Fibroblast of skin of right quadriceps (primary cell): ENCODE measurements around the gene SREK1.

Experiments used
- DNase-seq: peaks from one replicate; pipeline ENCODE4 v3.0.0-alpha.2; 2013

The SREK1 gene

DNA sequence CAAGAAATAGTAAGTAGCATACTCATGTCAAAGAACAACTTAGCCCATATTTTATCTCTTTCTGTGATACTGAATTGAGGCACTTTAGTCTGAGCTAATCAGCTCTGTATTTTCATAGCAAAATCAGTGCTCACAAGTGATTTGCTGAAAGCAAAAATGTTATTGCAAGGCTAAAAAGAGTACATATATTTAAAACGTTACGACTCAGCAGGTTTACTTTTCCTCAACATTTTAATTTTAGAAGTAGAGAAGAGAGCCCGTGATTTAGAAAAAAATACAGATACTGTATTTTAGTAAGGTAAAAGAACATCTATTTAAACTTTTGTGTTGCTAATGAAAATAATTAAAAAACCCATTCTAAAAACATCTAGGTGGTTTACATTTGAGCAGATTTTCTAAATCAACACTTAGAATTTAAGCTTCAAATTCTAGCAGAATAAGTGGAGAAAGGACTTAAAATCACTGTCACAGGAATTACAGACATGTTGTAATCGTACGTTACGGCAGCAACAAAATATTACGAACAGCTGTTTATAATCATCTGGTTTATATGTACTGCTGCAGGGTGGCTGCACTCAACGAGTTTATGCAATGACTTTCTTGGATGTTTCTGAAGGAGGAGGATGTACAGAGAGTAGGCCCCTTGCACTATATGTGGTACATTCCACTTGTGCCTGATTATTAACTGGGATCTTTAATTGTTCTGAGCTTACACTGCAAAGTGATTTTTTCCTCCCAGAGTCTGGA, 20.1 kb downstream of the SREK1 start:
- DNase-seq: peak; percentile 89

DNA sequence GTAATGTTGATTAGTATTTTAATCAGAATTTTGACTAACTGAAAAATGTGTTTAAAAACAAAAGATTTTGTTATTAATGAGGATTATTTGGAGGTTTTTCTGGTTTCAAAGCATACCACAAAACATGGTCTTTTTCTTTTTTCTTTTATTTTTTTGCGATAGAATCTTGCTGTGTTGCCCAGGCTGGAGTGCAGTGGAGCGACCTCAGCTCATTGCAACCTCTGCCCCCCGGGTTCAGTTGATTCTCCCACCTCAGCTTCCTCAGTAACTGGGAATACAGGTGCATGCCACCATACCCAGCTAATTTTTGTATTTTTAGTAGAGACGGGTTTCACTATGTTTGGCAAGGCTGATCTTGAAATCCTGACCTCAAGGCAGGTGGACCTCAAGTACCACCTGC, 24.1 kb downstream of the SREK1 start:
- no peak for DNase-seq

DNA sequence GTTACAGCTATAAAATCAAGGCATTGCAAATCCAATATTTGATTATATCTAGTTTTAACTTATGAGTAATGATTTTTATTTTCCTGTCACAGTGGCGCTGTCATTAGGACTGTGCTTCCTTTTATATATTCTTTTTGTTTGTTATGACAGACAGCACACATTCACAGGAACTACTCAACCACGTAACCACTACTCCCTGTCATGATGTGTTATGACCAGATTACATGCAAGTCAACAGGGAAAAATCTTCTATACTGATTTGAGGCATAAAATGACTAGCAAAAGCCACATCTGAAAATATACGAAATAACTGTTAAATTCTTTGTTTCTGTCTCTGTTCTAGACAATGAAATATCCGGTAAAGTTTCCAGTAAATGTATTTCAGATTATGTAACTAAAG, 25.4 kb downstream of the SREK1 start:
- no peak for DNase-seq

DNA sequence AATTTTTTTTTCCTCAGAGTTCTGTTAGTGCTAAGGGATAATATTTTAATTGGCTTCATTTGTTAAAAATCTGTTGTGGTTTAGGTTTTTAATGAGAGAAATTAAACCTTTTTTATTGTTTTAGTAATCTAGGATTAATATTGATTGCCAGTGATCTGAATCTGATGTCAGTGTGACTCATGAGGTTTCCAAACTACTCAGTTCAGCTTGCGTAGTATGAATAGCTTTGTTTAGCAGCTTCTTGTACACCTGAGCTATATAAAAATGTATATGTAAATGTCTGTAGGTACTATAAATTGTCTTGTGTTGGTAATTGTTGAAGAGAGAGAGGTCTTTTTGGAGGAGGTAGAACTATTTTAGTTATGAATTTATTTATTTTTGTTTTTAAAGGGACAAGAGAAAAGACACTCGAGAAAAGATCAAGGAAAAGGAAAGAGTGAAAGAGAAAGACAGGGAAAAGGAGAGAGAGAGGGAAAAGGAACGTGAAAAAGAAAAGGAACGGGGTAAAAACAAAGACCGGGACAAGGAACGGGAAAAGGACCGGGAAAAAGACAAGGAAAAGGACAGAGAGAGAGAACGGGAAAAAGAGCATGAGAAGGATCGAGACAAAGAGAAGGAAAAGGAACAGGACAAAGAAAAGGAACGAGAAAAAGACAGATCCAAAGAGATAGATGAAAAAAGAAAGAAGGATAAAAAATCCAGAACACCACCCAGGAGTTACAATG, 26.3 kb downstream of the SREK1 start:
- DNase-seq: no peak

DNA sequence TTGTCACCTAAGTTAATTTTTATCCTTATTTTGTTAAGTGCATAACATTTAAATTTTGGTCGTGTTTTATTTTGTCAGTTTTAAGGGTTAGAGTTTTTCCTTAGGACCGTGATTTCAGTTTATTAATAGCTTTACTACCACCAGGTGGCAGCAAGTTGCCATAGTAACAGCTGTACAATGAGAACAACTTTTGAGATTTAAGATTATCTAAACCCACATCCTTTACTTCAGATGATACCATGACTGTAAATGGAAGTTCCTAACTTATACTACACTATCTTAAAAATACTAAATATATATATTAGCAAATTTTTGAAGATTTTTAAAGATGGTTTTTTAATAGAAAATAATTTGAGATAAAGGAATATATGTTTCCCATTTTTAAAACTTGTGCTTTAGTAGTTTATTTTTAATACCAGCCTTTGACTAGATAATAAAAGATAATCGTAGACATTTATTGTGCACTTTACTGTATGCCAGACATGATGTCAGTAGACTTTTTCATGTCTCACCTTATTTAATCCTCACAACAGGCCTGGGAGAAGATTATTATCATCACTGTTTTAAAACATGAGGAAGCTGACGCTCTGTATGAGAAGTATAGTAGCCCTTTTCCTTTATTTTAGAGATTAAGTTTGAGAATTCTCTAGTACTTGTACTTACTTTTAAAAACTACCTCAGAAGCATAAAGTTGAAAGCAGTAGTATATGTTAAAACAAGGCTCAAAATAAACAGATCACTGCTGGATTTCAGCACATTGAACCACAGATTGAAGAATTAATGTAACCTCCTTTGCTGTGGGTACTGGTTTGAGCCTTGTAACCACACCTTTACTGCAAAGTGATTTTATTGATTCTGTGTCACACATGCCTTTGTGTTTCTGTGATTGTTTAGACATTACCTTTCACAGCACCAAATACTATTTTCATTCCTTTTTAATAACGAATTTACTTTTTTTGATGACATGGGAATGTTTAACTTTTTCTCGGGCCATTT, 27.5 kb downstream of the SREK1 start:
- peak; percentile 55 for DNase-seq

DNA sequence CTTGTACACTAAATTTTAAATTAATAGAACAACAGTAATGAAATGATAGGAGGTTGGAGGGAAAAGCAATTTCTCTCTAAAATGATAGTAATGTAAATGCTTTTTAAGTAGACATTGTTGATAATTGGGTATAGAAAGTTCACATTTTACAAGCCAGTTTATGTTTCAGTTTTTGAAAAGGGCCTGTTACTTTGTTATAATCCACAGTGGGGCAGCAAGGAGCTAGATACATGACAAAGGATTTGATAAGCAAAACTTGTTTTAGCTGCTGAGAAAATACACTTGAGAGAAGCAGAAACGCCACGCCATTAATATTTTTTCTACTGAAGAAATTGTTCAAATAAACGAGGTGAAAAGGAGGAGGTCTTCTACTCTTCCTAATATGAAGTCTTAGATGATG, 30.2 kb downstream of the SREK1 start:
- DNase-seq: peak; percentile 8

DNA sequence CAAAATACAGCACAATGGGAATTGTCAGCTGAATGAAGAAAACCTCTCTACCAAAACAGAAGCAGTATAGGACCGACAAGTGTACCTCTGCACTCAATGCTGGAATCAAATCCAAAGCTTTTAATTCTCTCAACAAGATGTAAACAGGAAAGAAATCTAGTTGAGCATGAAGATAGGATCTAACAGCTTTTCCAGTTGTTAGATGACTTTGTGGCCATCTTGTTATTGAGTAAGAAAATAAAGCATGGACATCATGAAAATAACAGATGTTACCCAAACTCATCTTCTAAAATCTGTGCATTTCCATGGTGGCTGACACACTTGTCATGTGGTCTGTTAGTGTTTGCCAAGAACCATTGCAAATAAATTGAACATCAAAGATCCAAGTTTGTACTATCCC, 34.7 kb downstream of the SREK1 start:
- no peak for DNase-seq

DNA sequence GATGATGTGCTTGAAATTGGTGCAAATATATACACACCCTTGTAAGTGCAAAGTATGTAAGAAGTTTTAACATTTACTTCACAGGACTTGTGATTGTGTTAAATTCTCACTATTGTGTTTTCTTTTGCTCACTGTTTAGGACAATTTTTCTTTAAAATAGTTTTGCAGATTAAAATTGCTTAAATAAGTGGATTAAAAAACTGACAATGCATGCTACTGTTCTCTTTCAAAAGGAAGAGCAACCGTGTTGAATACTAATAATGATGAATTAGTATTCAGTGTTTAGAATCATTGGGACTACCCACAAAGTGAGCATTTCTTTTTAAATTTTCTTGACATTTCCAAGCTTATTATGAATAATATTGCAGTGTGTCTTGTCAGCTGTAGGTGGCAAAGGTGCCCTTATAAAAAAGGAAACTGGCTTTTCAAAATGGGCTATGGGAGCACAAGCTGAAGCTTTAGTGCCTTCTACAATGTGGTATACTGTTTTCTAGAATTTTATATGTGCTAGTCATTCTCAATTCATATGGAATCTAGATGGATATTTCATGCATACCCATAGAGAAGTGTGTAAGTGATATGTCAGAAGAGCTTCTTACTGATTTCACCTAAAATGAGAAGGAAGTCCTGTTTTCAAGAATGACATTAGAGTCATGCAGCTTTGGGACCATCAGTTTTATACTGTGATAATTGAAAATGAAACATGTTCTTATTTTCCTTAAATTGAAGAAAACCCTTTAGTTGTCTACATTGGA, 35.4 kb downstream of the SREK1 start:
- no peak for DNase-seq

DNA sequence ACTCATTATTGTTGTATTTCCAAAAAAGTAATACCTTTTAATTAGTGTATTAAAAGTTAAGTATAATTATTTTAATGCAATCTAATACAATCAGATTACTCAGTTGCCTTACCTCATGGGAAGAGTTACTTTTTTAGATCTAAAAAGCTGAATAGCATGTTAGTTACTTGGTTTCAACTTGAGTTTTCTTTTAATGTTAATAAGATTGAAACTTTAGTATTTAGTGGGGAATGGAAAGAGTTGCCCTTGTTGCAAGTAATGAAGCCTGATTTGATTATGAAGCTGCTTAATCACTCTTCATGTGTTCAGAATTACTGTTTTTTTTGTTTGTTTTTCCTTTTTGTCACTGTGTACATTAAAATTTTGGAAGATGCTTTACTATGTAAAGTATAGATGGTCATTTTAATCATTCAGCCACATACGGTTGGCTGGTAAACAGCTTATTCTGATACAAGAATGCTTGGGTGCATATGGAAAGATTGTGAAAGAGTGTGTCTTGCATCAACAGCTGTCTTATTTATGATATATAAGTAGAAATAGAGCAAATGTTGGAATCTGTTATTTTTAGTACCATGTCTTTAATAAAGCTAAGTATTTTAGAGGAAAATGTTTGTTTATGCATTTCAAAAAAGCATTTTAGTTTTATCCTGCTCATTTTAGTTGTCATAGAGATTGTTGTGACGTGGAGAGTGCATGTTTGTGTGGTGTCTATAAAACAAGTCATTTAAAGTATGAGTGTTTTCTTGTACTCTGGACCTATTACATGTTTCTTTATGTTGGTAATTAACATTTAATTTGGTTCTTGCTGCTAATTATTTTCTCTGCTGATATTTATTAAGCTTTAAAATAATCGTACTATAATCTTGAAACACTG, 36.4 kb downstream of the SREK1 start:
- no peak for DNase-seq

DNA sequence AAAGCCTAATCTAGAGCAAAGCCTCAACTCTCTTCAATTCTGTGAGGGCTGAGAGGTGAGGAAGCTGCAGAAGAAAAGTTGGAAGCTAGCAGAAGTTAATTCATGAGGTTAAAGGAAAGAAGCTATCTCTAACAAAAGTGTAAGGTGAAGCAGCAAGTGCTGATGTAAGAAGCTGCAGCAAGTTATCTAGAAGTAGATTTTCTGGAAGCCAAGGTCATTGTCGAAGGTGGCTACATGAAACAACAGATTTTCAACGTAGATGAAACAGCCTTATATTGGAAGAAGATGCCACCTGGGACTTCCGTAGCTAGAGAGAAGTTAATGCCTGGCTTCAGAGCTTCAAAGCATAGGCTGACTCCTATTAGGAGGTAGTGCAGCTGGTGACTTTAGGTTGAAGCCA, 42.0 kb downstream of the SREK1 start:
- DNase-seq: no peak

DNA sequence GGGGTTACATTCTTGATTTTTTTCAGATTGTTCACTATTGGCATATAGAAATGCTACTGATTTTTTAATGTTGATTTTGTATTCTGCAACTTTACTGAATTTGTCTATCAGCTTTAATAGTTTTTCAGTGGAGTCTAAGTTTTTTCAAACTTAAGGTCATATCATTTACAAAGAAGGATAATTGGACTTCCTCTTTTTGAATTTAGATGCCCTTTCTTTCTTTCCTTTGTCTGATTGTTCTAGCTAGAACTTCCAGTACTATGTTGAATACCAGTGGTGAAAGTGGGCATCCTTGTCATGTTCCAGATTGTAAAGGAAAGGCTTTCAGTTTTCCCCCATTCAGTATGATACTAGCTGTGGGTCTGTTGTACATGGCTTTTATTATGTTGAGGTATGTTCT, 49.3 kb downstream of the SREK1 start:
- DNase-seq: no peak

DNA sequence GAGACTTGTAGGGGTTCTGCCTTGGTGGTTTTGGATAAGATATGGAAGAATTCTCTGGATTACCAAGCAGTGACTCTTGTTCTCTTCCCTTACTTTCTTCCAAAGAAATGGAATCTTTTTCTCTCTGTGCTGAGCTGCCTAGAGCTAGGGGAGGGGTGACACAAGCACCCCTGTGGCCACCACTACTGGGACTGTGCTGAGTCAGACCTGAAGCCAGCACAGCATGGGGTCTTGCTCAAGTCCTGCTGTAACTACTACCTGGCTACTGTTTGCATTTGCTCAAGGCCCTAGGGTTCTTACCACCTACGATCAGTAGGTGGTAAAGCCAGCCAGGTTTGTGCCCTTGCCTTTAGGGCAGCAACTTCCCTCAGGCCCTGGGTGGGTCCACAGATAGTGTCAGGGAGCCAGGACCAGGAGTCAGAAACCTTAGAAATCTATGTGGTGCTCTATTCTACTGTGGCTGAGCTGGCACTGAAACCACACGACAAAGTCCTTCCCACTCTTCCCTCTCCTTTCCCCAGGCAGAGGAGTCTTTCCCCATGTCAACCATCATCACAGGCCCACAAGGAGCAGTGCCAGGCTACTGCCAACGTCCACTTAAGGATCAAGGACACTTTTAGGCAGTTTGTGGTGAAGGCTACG, 53.8 kb downstream of the SREK1 start:
- peak; percentile 9 for DNase-seq

DNA sequence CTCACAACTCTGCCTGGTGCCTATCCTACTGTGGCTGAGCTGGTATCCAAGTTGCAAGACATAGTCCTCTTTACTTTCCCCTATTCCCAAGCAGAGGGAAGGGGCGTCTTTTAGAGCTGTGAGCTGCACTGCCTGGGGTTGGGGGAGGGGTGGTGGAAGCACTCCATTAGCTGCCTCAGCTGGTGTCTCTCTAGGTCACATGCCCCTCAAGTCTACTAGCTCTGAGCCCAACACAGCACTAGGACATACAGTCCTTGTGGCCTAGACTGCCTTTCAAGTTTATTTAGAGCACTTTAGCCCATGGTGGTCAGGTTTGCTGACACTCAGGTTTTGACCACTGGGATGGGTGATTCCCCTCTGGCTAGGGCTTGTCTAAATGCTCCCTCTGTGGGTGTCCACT, 54.7 kb downstream of the SREK1 start:
- no peak for DNase-seq

DNA sequence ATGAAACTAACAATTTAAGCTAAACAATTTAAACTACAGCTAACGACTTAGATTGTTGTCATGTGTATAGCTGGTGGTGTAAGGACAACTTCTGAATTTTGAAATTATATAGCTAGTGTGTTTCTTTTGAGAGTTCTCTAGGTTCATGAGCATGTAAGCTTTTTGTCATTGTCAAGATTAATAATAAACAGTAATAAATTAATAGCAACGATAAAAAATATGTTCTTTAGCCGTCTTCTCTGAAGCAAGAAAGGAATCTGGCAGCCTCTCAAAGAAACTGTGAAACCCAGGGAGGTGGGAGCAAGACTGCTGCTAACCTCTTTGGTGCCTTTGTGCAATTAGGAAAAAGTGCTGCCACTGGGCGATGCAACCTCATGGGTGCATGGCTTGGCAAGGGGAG, 59.4 kb downstream of the SREK1 start:
- no peak for DNase-seq

DNA sequence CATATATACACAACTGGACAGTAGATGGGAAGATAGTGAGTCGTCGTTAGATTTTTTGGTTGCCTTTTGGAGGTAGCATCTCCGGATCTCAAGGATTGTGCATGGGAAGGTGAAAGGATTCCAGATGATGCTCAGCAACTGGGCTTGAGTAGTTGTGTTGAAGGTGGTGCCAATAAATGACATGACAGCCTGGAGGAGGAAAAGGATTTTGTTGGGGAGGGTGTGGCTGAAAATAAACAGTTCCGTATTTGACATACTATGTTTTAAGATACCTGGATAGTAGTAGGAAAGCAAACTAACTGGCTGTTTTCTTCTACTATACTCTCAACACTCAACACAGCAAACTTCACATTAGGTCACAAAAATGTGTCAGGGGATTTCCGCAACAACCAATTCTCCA, 62.4 kb downstream of the SREK1 start:
- DNase-seq: no peak

DNA sequence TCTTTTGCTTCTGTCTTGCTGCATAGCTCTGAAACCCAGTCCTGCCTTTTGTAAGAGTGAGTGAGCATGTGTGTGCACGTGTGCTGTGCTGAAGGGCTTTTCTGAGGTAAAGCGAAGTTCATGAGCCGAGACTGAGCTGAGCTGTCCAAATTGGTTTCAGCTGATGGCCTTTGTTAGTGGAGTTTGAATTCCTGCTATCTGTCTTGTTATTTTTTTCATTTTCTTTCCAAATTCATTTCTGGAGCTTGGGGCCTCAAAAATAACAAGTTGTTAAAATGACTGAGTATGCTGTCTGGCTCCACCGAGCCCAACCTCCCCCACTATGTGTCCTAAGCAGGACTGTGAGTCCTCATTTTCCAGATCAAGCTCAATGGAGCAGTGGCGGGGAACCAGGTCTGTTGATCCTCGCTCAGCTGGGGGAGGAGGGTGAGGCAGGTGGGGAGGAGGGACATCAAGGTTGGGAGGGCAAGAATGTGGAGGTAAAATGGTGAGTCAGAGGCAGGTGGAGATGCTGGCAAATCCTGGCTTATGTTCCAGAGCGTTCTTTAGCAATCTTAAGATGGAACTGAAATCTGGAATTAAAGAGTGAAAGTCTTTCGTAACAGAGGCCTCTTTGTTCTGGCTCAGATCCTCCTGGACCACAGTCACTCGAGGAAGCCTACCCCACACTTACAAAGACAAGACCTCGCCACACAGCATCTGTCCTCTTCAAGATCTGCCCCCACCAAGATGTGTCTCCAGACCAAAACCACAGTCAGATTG, 63.9 kb downstream of the SREK1 start:
- peak; percentile 45 for DNase-seq

DNA sequence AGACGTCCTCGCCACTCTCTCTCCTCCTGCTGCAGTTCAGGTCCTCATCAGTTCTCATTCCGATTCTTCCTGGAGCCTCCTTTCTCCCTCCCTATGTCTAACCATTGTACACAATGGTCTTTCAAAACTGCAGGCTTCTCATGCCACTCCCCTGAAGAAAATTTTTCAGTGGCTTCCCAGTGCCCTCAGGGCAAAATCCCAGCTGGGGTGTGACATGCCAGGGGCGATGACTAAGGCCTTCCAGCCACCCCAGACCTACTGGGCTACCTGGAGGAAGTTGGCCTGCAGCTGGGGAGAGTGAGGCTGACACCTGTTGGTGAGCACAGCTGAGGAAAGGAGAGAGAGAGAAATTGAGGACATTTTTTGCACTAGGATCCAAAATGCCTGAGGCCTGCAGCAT, 65.2 kb downstream of the SREK1 start:
- no peak for DNase-seq

DNA sequence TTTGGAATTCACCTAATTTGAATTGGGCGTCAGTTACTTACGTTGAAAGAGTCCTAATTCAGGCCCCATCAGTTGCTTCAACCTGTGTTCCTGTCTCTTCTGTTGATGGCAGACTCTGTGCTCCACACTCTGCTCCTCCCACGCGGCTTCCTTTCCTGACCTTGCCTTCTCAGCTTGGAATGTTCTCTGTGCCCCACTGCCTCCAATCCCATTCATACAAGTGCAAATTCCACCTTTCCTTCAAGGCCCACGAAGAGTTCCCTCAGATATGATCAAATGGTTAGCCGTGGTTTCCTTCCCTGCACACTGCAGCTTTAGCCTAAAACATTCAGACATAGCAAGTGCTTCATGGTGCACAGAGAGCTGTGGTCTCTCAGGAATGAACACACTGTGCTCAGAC, 65.7 kb downstream of the SREK1 start:
- DNase-seq: no peak

DNA sequence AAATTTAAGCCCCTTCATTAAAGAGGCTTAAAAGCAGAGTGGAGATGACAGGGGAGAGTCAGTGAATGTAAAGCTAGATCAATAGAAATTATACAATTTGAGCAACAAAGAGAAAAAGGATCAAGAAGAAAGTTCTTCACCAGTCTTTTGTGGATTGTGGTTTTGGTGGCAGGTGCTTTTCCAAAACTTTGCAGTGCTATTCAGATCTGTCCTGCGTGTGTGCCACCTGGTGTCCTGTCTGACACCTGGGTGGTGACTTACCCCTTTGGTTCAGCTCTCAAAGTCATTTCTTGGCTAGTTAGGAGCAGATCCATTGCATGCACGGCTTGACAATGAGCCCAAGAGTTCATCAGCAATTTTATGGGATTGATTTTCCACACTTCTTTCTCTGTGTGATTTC, 69.4 kb downstream of the SREK1 start:
- DNase-seq: no peak

DNA sequence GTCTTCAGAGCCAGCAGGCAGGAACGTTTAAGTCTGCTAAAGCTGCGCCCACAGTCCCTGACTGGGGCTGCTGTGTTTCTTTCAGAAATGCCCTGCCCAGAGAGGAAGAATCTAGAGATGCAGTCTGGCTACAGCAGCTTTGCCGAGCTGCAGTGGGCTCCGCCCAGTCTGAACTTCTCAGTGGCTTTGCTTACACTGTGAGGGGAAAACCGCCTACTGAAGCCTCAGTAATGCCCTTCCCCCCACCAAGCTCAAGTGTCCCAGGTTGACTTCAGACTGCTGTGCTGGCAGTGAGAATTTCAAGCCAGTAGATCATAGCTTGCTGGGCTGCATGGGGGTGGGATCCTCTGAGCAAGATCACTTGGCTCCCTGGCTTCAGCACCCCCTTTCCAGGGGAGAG, 78.4 kb downstream of the SREK1 start:
- DNase-seq: no peak
